ENCODE measurements around the gene TMEM129.
A peak's percentile ranks its signal among the peaks of the same experiment; 100 is the strongest.

Gene TMEM129

GRCh38 chr4:1708581-1708980 is 12.5 kb downstream of the TMEM129 start:
- H3K4me1 ChIP-seq (ENCODE audit: control insufficient read depth, low read length): peaks cover 46% of the 10 kb centered on the region

GRCh38 chr4:1706358-1706757 is 14.8 kb downstream of the TMEM129 start:
- no peak overlapping the region for H3K27ac ChIP-seq (ENCODE audit: low read depth, low read length)
- H3K9me2 ChIP-seq (replicated peaks; ENCODE audit: control insufficient read depth, low read length): no peaks in the 10 kb centered on the region
- H3K79me2 ChIP-seq (ENCODE audit: control insufficient read depth, low read length): peaks cover 98% of the 10 kb centered on the region
- H3K36me3 ChIP-seq (ENCODE audit: control insufficient read depth, low read length): peaks cover 93% of the 10 kb centered on the region
- TF ChIP-seq, protein P1, sequence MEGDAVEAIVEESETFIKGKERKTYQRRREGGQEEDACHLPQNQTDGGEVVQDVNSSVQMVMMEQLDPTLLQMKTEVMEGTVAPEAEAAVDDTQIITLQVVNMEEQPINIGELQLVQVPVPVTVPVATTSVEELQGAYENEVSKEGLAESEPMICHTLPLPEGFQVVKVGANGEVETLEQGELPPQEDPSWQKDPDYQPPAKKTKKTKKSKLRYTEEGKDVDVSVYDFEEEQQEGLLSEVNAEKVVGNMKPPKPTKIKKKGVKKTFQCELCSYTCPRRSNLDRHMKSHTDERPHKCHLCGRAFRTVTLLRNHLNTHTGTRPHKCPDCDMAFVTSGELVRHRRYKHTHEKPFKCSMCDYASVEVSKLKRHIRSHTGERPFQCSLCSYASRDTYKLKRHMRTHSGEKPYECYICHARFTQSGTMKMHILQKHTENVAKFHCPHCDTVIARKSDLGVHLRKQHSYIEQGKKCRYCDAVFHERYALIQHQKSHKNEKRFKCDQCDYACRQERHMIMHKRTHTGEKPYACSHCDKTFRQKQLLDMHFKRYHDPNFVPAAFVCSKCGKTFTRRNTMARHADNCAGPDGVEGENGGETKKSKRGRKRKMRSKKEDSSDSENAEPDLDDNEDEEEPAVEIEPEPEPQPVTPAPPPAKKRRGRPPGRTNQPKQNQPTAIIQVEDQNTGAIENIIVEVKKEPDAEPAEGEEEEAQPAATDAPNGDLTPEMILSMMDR (IDR thresholded peaks at IDR 0.05; ENCODE audit: low read depth, low read length, poor library complexity, severe bottlenecking): no peak
- no peak overlapping the region for H3K4me3 ChIP-seq (ENCODE audit: low read length)
- H3K9me3 ChIP-seq (ENCODE audit: control insufficient read depth, insufficient read depth, low read length): no peaks in the 10 kb centered on the region
- no peaks in the 10 kb centered on the region for H3K27me3 ChIP-seq (ENCODE audit: control insufficient read depth, low read length)
- H3K4me2 ChIP-seq (ENCODE audit: low read length): no peak overlapping the region
- peaks cover 74% of the 10 kb centered on the region for H4K20me1 ChIP-seq (ENCODE audit: control insufficient read depth, insufficient read depth, low read depth, low read length)
- H3K4me1 ChIP-seq (ENCODE audit: control insufficient read depth, low read length): peaks cover 46% of the 10 kb centered on the region
- H3F3A ChIP-seq (ENCODE audit: control insufficient read depth, insufficient read depth): peaks cover 19% of the 10 kb centered on the region

More at GRCh38 chr4:1708581-1708980, 12.5 kb downstream of the TMEM129 start:
- H4K20me1 ChIP-seq (ENCODE audit: control insufficient read depth, insufficient read depth, low read depth, low read length): peaks cover 64% of the 10 kb centered on the region
- TF ChIP-seq, protein P1 (IDR thresholded peaks at IDR 0.05; ENCODE audit: low read depth, low read length, poor library complexity, severe bottlenecking): no peak
- TF ChIP-seq EZH2phosphoT487 (IDR thresholded peaks at IDR 0.05; ENCODE audit: borderline replicate concordance, low read length): no peak
- H3K27me3 ChIP-seq (ENCODE audit: control insufficient read depth, low read length): no peaks in the 10 kb centered on the region
- peaks cover 86% of the 10 kb centered on the region for H3K36me3 ChIP-seq (ENCODE audit: control insufficient read depth, low read length)
- H3K4me2 ChIP-seq (ENCODE audit: low read length): peak overlapping the region; percentile 95
- H3K4me3 ChIP-seq (ENCODE audit: low read length): peak overlapping the region; percentile 92
- H3K9me2 ChIP-seq (replicated peaks; ENCODE audit: control insufficient read depth, low read length): no peaks in the 10 kb centered on the region
- peaks cover 21% of the 10 kb centered on the region for H3F3A ChIP-seq (ENCODE audit: control insufficient read depth, insufficient read depth)
- H3K79me2 ChIP-seq (ENCODE audit: control insufficient read depth, low read length): peaks cover 92% of the 10 kb centered on the region
- no peaks in the 10 kb centered on the region for H3K9me3 ChIP-seq (ENCODE audit: control insufficient read depth, insufficient read depth, low read length)
- H3K27ac ChIP-seq (ENCODE audit: low read depth, low read length): 0 out of 2 replicates have a peak overlapping the region, but pooled peaks have one; percentile 96

DNA sequence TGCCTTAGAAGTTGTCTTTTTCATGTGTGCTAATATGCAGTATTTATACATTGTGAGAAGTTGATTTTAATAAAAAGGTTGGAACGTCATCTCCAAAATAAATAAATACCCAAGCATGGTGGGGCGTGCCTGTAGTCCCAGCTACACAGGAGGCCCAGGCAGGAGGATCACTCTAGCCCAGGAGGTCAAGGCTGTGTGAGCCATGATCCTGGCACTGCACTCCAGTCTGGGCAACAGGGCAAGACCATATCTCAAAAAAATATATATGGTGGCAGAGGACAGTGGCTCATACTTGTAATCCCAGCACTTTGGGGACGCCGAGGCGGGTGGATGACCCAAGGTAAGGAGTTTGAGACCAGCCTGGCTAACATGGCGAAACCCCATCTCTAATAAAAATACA is 15.4 kb downstream of the TMEM129 start:
- Histone ChIP-seq H3K4me2 (ENCODE audit: low read length) (no peak overlapping the region), H3K4me3 (ENCODE audit: low read length) (no peak overlapping the region), H3K9me3 (ENCODE audit: control insufficient read depth, insufficient read depth, low read length) (no peaks in the 10 kb centered on the region), H3K27ac (ENCODE audit: low read depth, low read length) (no peak overlapping the region), H3K9me2 (replicated peaks; ENCODE audit: control insufficient read depth, low read length) (no peaks in the 10 kb centered on the region), H3K27me3 (ENCODE audit: control insufficient read depth, low read length) (no peaks in the 10 kb centered on the region), H3K4me1 (ENCODE audit: control insufficient read depth, low read length) (peaks cover 46% of the 10 kb centered on the region), H4K20me1 (ENCODE audit: control insufficient read depth, insufficient read depth, low read depth, low read length) (peaks cover 71% of the 10 kb centered on the region), H3K36me3 (ENCODE audit: control insufficient read depth, low read length) (peaks cover 93% of the 10 kb centered on the region), H3F3A (ENCODE audit: control insufficient read depth, insufficient read depth) (peaks cover 19% of the 10 kb centered on the region), H3K79me2 (ENCODE audit: control insufficient read depth, low read length) (peaks cover 98% of the 10 kb centered on the region)
- TF ChIP-seq EZH2phosphoT487 (IDR thresholded peaks at IDR 0.05; ENCODE audit: borderline replicate concordance, low read length): no peak
- TF ChIP-seq, protein P1 (IDR thresholded peaks at IDR 0.05; ENCODE audit: low read depth, low read length, poor library complexity, severe bottlenecking): no peak
